DOHH2 (cell line): ENCODE measurements around the gene EIF1AD.

ENCODE experiments used
- H3F3A ChIP-seq: fragments of 200-600 bp; sonication (generic), shearing (Covaris generic); 2 replicates; pipeline ENCODE4 v1.6.0; 2016; ENCODE audit warnings: antibody characterized with exemption, mild to moderate bottlenecking; ENCODE audit not compliant: control insufficient read depth, insufficient read depth
- H3K27ac ChIP-seq: fragments of 200-600 bp; sonication (generic); 2 replicates; pipeline ENCODE4 v1.5.1; 2014; ENCODE audit warnings: low read depth, mild to moderate bottlenecking, low read length, moderate library complexity
- H3K27me3 ChIP-seq: fragments of 200-600 bp; sonication (generic); 2 replicates; pipeline ENCODE4 v1.6.1; 2014; ENCODE audit warnings: mild to moderate bottlenecking, low read length, mixed read lengths; ENCODE audit not compliant: control insufficient read depth
- H3K36me3 ChIP-seq: fragments of 200-600 bp; sonication (generic); 2 replicates; pipeline ENCODE4 v1.6.1; 2014; ENCODE audit warnings: mild to moderate bottlenecking, low read length, moderate library complexity, mixed read lengths; ENCODE audit not compliant: control insufficient read depth
- H3K4me1 ChIP-seq: fragments of 200-600 bp; sonication (generic); 2 replicates; pipeline ENCODE4 v1.6.1; 2014; ENCODE audit warnings: mild to moderate bottlenecking, low read length, mixed read lengths; ENCODE audit not compliant: control insufficient read depth
- H3K4me2 ChIP-seq: fragments of 200-600 bp; sonication (generic); 2 replicates; pipeline ENCODE4 v1.6.0; 2014; ENCODE audit warnings: mild to moderate bottlenecking, low read length, moderate library complexity
- H3K4me3 ChIP-seq: fragments of 200-600 bp; sonication (generic); 2 replicates; pipeline ENCODE4 v1.5.1; 2014; ENCODE audit warnings: mild to moderate bottlenecking, low read length, mixed read lengths
- H3K79me2 ChIP-seq: fragments of 200-600 bp; sonication (generic); 2 replicates; pipeline ENCODE4 v1.6.1; 2014; ENCODE audit warnings: mild to moderate bottlenecking, low read length, mixed read lengths; ENCODE audit not compliant: control insufficient read depth
- H3K9me2 ChIP-seq: fragments of 200-600 bp; sonication (generic); replicated peaks from 2 replicates; pipeline ENCODE4 v1.6.1; 2014; ENCODE audit warnings: mild to moderate bottlenecking, low read length, mixed read lengths; ENCODE audit not compliant: control insufficient read depth
- H3K9me3 ChIP-seq: fragments of 200-600 bp; sonication (generic); 2 replicates; pipeline ENCODE4 v1.6.1; 2014; ENCODE audit warnings: antibody characterized with exemption, low read length, mixed read lengths; ENCODE audit not compliant: control insufficient read depth, insufficient read depth
- H4K20me1 ChIP-seq: fragments of 200-600 bp; sonication (generic); 2 replicates; pipeline ENCODE4 v1.6.0; 2014; ENCODE audit warnings: low read depth, mild to moderate bottlenecking, antibody characterized with exemption, low read length, moderate library complexity; ENCODE audit not compliant: control insufficient read depth, insufficient read depth
- CTCF ChIP-seq: fragments of 200-600 bp; sonication (generic); IDR thresholded peaks from one replicate; pipeline ENCODE4 v1.5.1; 2014; ENCODE audit warnings: antibody characterized with exemption, mild to moderate bottlenecking, low read depth, low read length; ENCODE audit not compliant: poor library complexity, severe bottlenecking
- EZH2phosphoT487 ChIP-seq: fragments of 200-600 bp; sonication (generic); IDR thresholded peaks from 2 replicates; pipeline ENCODE4 v1.6.1; 2017; ENCODE audit warnings: borderline replicate concordance, mild to moderate bottlenecking, antibody characterized with exemption, low read length, moderate library complexity, mixed read lengths

Gene EIF1AD

GRCh38 chr11:66020212-66020611 is 18.3 kb upstream of the EIF1AD start:
- Histone ChIP-seq H3K36me3 (no peaks in the 10 kb centered on the region), H3K4me3 (no peak overlapping the region), H3F3A (no peaks in the 10 kb centered on the region), H3K4me1 (peaks cover 5% of the 10 kb centered on the region; the same call in 1 of the 2 replicates), H3K9me3 (no peaks in the 10 kb centered on the region), H3K9me2 (no peaks in the 10 kb centered on the region), H3K27ac (no peak overlapping the region), H3K79me2 (no peaks in the 10 kb centered on the region), H4K20me1 (no peaks in the 10 kb centered on the region), H3K4me2 (no peak overlapping the region), H3K27me3 (peaks cover 3% of the 10 kb centered on the region; the same call in 1 of the 2 replicates)
- TF ChIP-seq CTCF (no peak), EZH2phosphoT487 (no peak)

GRCh38 chr11:66017321-66017720 is 15.4 kb upstream of the EIF1AD start:
- H3K27me3 ChIP-seq: no peaks in the 10 kb centered on the region; the same call in 1 of the 2 replicates
- no peaks in the 10 kb centered on the region for H3K79me2 ChIP-seq
- no peaks in the 10 kb centered on the region for H4K20me1 ChIP-seq
- H3F3A ChIP-seq: no peaks in the 10 kb centered on the region
- no peaks in the 10 kb centered on the region for H3K36me3 ChIP-seq
- no peak overlapping the region for H3K4me2 ChIP-seq
- H3K27ac ChIP-seq: no peak overlapping the region
- H3K9me3 ChIP-seq: no peaks in the 10 kb centered on the region
- H3K4me3 ChIP-seq: no peak overlapping the region
- peaks cover 1% of the 10 kb centered on the region; the same call in 1 of the 2 replicates for H3K4me1 ChIP-seq
- TF ChIP-seq CTCF: no peak
- TF ChIP-seq EZH2phosphoT487: no peak
- H3K9me2 ChIP-seq: no peaks in the 10 kb centered on the region

- H3K27ac ChIP-seq: no peak overlapping the region
- H3K9me3 ChIP-seq: no peaks in the 10 kb centered on the region
- no peaks in the 10 kb centered on the region for H4K20me1 ChIP-seq
- H3K27me3 ChIP-seq: peaks cover 2% of the 10 kb centered on the region; the same call in 1 of the 2 replicates
- TF ChIP-seq EZH2phosphoT487 (no peak), CTCF (no peak)
- H3K4me1 ChIP-seq: no peaks in the 10 kb centered on the region
- H3K4me3 ChIP-seq: no peak overlapping the region
- H3K4me2 ChIP-seq: no peak overlapping the region
- no peaks in the 10 kb centered on the region for H3K9me2 ChIP-seq
- no peaks in the 10 kb centered on the region for H3K36me3 ChIP-seq
- H3K79me2 ChIP-seq: no peaks in the 10 kb centered on the region
- no peaks in the 10 kb centered on the region for H3F3A ChIP-seq
These were observed 14.8 kb upstream of the EIF1AD start for GRCh38 chr11:66016793-66017177.
